Left lung (tissue), 10 donors: ENCODE data around the gene STAT1. TPM values are rescaled to one million over a fixed set of nuclear protein-coding genes. Genes with fewer than 3 reads are reported as not detected.

Source experiments
- ATAC-seq: fragments of 200-7000 bp; cut with Tn5 transposase; one replicate; pipeline ENCODE4 v1.9.1; 2020; ENCODE audit warnings: moderate library complexity
- DNase-seq, 4 donors: peaks; one replicate each; pipeline ENCODE4 v3.0.0-alpha.2; 2013 to 2020
- H3K27ac ChIP-seq, 2 donors: fragments of 200-600 bp; sonication (generic) in 1 of 2; one replicate each; pipeline versions ENCODE4 v1.5.0 to v1.8.0; 2020 to 2021
- H3K27me3 ChIP-seq, 2 donors: fragments of 200-600 bp; sonication (generic) in 1 of 2; one replicate each; pipeline versions ENCODE4 v1.5.0 to v1.8.0; 2020 to 2021
- H3K36me3 ChIP-seq, 2 donors: fragments of 200-600 bp; sonication (generic) in 1 of 2; one replicate each; pipeline versions ENCODE4 v1.5.0 to v1.8.0; 2020 to 2021
- H3K4me1 ChIP-seq, 2 donors: fragments of 200-600 bp; one replicate each; pipeline ENCODE4 v1.8.0; 2021
- H3K4me3 ChIP-seq, 2 donors: fragments of 200-600 bp; sonication (generic) in 1 of 2; one replicate each; pipeline versions ENCODE4 v1.5.0 to v1.8.0; 2020 to 2021; ENCODE audit warnings: mild to moderate bottlenecking in 1 of 2
- H3K9me3 ChIP-seq, 2 donors: fragments of 200-600 bp; sonication (generic) in 1 of 2; one replicate each; pipeline versions ENCODE4 v1.5.0 to v1.8.0; 2020 to 2021
- intact Hi-C, 2 donors: fragments of 100-400 bp; cut with DNase I; formaldehyde crosslinking; loops; one replicate each; pipeline versions ENCODE4 v1.11.2 to v1.14.2; 2022
- polyA plus RNA-seq, 6 donors: library from polyadenylated mRNA; unstranded; fragments of 120-200 nt; gene quantifications; one replicate each; pipeline ENCODE4 v1.2.1, GENCODE V29; 2013; ENCODE audit not compliant: insufficient read length in 6 of 6
- total RNA-seq, 2 donors: library from RNA; stranded (reverse); fragmentation: NEBNext Ultra II Directional; extraction: Animal tissue kit (Norgen Biotek cat#: 25700); gene quantifications; one replicate each; pipeline ENCODE4 v1.2.1, GENCODE V29; 2021
- TF ChIP-seq, protein P1 (sequence below), 2 donors: fragments of 200-600 bp; sonication (generic) in 1 of 2; IDR thresholded peaks; one replicate each; pipeline versions ENCODE4 v1.5.0 to v1.8.0; 2021; ENCODE audit warnings: antibody characterized with exemption in 2 of 2
- donor health status: DM: no; HTN: yes; CAD: no.
- donor health status: DM: no; HTN: no; CAD: no.

STAT1 gene
- total and polyA plus RNA-seq, 8 donors = 54.0 to 144 (median 65.2) TPM

DNA sequence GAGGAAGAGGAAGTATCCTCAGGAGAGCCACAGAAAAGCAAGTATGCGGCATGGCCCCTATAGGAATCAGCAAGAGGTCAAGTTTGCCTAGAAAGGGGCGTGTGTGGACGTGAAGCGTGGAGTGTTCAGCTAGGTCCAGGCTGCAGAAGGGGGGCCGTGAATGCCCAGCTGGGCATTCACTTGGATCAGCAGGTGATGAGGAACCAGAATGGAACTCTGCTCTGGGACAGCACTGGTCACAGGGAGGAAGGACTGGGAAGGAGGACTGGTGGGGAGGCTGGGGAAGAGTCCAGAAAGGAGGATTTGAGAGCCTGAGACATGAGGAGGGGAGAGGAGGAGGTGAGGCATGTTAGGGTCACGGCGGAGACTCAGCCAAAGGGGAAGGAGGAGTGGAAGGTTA, 19.8 kb downstream of the STAT1 start:
- Histone ChIP-seq H3K4me1 (peaks cover 0 to 7% of the 10 kb centered on the region in 2 donors), H3K27ac (no peak overlapping the region), H3K27me3 (no peaks in the 10 kb centered on the region), H3K9me3 (no peaks in the 10 kb centered on the region), H3K36me3 (peaks cover 0 to 100% of the 10 kb centered on the region in 2 donors), H3K4me3 (no peak overlapping the region)
- intact Hi-C loops = no loop called here
- DNase-seq = no peak
- TF ChIP-seq, protein P1, sequence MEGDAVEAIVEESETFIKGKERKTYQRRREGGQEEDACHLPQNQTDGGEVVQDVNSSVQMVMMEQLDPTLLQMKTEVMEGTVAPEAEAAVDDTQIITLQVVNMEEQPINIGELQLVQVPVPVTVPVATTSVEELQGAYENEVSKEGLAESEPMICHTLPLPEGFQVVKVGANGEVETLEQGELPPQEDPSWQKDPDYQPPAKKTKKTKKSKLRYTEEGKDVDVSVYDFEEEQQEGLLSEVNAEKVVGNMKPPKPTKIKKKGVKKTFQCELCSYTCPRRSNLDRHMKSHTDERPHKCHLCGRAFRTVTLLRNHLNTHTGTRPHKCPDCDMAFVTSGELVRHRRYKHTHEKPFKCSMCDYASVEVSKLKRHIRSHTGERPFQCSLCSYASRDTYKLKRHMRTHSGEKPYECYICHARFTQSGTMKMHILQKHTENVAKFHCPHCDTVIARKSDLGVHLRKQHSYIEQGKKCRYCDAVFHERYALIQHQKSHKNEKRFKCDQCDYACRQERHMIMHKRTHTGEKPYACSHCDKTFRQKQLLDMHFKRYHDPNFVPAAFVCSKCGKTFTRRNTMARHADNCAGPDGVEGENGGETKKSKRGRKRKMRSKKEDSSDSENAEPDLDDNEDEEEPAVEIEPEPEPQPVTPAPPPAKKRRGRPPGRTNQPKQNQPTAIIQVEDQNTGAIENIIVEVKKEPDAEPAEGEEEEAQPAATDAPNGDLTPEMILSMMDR (IDR thresholded peaks at IDR 0.05) = no peak
- no peak for ATAC-seq

DNA sequence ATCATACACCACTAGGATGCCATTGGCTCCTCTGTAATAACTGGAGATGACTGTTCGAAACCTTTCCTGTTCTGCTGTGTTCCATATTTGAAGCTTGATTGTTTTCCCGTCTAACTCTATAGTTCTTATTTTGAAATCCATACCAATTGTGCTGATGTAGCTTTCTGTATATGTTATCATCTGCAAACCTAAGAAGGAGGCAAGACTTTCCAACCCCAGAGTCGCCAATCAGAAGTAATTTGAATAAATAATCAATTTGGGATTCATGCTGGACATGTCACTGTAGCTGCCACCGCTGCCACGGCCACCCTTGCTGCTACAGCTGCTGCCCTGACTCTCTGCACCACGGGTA, 20.7 kb downstream of the STAT1 start:
- Histone ChIP-seq H3K27me3 (no peaks in the 10 kb centered on the region), H3K27ac (no peak overlapping the region), H3K9me3 (no peaks in the 10 kb centered on the region), H3K36me3 (peaks cover 0 to 100% of the 10 kb centered on the region in 2 donors), H3K4me3 (no peak overlapping the region), H3K4me1 (peaks cover 0 to 7% of the 10 kb centered on the region in 2 donors)
- intact Hi-C loops = no loop called here
- TF ChIP-seq, protein P1 (IDR thresholded peaks at IDR 0.05) = no peak
- ATAC-seq = no peak
- DNase-seq = no peak

GRCh38 chr2:190990132-190990531, 23.8 kb downstream of the STAT1 start:
- no peaks in the 10 kb centered on the region for H3K9me3 ChIP-seq
- H3K36me3 ChIP-seq = peaks cover 0 to 100% of the 10 kb centered on the region in 2 donors
- intact Hi-C loops = no loop called here
- no peak overlapping the region for H3K4me3 ChIP-seq
- no peaks in the 10 kb centered on the region for H3K4me1 ChIP-seq
- H3K27ac ChIP-seq = no peak overlapping the region
- no peaks in the 10 kb centered on the region for H3K27me3 ChIP-seq
- TF ChIP-seq, protein P1 (IDR thresholded peaks at IDR 0.05) = no peak
- DNase-seq = no peak
- no peak for ATAC-seq

DNA sequence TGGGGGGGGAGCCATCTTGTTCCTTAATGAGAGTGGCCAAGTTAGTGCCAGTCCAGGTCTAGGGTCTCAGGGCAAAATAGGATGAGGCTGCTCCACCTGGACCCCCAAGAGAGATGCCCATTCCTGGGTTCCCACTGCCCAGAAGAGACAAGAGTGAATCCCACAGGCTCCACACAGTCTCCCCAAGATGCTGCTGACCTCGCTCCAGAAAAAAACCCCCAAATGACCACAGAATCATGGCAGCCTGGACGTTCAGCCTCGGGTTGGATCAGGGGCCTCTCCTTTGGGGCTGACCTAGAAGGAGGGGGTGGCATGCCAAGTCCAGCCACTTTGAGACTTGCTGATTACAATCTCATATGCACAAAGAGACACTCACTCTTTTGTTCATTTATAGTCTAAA, 25.1 kb downstream of the STAT1 start:
- no peak for DNase-seq
- peaks cover 0 to 100% of the 10 kb centered on the region in 2 donors for H3K36me3 ChIP-seq
- no peaks in the 10 kb centered on the region for H3K4me1 ChIP-seq

DNA sequence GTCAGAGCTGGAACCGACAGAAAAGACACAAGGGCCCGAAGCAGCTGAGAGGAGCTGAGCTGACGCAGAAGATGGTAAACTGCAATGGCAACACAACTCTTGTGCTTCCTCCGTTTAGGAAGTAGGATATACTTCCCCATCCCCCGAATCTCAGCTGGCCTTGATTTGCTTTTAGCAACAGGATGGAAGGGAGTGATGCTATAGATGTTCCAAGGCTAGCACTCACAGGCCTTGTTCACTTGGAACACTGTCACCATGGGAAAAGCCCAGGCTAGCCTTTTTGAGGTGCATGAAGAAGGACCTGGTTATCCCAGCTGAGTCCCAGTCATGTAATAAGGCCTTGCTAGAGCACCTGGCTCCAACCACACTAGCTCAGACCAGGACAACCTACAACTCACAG, 26.0 kb downstream of the STAT1 start:
- Histone ChIP-seq H3K4me3 (no peak overlapping the region), H3K9me3 (no peaks in the 10 kb centered on the region), H3K27me3 (no peaks in the 10 kb centered on the region), H3K27ac (no peak overlapping the region), H3K4me1 (no peaks in the 10 kb centered on the region), H3K36me3 (peaks cover 0 to 100% of the 10 kb centered on the region in 2 donors)
- TF ChIP-seq, protein P1 (IDR thresholded peaks at IDR 0.05) = no peak
- DNase-seq (no peak), ATAC-seq (no peak)
- intact Hi-C loops = no loop called here

More for the DNA sequence above, 25.1 kb downstream of the STAT1 start:
- Histone ChIP-seq H3K27ac (no peak overlapping the region), H3K9me3 (no peaks in the 10 kb centered on the region), H3K27me3 (no peaks in the 10 kb centered on the region), H3K4me3 (no peak overlapping the region)
- TF ChIP-seq, protein P1 (IDR thresholded peaks at IDR 0.05) = no peak
- intact Hi-C loops = no loop called here
- no peak for ATAC-seq
